Calu3 (cell line): Measurements from ENCODE around the gene C11orf68. TPM values are rescaled to one million over a fixed set of nuclear protein-coding genes. Genes with fewer than 3 reads are reported as not detected.

ENCODE experiments used
- BruUV-seq: library from RNA; stranded (reverse); fragments of 400-500 nt; replicated peaks from 2 replicates; lab custom pipeline; 2021; lab: Mats Ljungman, UMichigan
- CTCF ChIA-PET: fragments of 300-600 bp; sonication (Branson Sonifier 250); formaldehyde crosslinking; loops from one replicate; lab custom pipeline; 2022; ENCODE audit warnings: antibody characterized with exemption; lab: Charles Lee
- DNase-seq: peaks from one replicate; pipeline ENCODE4 v3.0.0; 2022
- H3K27ac Mint-ChIP-seq: one replicate; pipeline ENCODE4 v1.8.0; 2022; ENCODE audit warnings: mixed read lengths; ENCODE audit not compliant: unreplicated experiment
- H3K27me3 Mint-ChIP-seq: one replicate; pipeline ENCODE4 v1.8.0; 2022; ENCODE audit warnings: mixed read lengths; ENCODE audit not compliant: unreplicated experiment
- H3K36me3 Mint-ChIP-seq: one replicate; pipeline ENCODE4 v1.8.0; 2022; ENCODE audit warnings: mild to moderate bottlenecking, moderate library complexity, mixed read lengths; ENCODE audit not compliant: insufficient read depth, unreplicated experiment
- H3K4me1 Mint-ChIP-seq: one replicate; pipeline ENCODE4 v1.8.0; 2022; ENCODE audit warnings: mild to moderate bottlenecking, low read depth, mixed read lengths; ENCODE audit not compliant: unreplicated experiment
- H3K4me3 Mint-ChIP-seq: one replicate; pipeline ENCODE4 v1.8.0; 2022; ENCODE audit warnings: mild to moderate bottlenecking, low read depth, moderate library complexity, mixed read lengths; ENCODE audit not compliant: unreplicated experiment
- H3K9me3 Mint-ChIP-seq: one replicate; pipeline ENCODE4 v1.8.0; 2022; ENCODE audit warnings: low read depth, mixed read lengths; ENCODE audit not compliant: unreplicated experiment
- intact Hi-C: fragments of 100-400 bp; cut with micrococcal nuclease; formaldehyde crosslinking; loops from one replicate; pipeline ENCODE4 v1.10.0; 2022; ENCODE audit not compliant: unreplicated experiment
- total RNA-seq: library from RNA; stranded (reverse); gene quantifications from 2 replicates; pipeline ENCODE4 v1.2.3, GENCODE V29; 2022
- TF ChIP-seq, protein P1 (sequence below): fragments of 200-600 bp; IDR thresholded peaks from one replicate; pipeline ENCODE4 v1.8.0; 2022; ENCODE audit warnings: antibody characterized with exemption; ENCODE audit not compliant: unreplicated experiment

C11orf68 gene
- total RNA-seq, 1 experiment from 2014 or later, result 25.9 TPM

DNA sequence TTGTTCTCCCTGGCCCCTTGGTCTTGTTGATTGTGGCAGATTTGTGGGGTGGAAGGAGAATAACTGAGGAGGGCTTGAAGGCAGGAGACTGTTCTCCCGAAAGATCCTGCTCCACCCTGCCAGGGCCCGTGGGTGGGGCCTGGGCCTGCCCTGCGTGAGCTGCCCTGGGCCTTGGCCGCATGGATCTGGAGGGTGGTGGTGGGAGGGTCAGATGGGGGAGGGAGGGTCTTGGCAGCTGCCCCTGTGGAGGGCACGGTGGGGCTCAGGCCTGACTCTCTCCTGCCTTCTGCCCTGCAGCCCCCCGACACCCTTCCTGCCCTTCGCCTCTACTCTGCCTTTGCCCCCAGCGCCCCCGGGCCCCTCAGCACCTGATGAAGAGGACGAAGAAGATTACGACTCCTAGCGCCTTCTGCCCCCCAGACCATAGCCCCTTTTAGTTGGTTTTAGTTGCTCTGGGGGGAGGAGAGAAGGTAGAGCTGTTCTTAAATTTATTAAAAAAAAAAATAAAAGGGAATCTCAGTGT, 2.2 kb upstream of the C11orf68 start:
- TF ChIP-seq, protein P1, sequence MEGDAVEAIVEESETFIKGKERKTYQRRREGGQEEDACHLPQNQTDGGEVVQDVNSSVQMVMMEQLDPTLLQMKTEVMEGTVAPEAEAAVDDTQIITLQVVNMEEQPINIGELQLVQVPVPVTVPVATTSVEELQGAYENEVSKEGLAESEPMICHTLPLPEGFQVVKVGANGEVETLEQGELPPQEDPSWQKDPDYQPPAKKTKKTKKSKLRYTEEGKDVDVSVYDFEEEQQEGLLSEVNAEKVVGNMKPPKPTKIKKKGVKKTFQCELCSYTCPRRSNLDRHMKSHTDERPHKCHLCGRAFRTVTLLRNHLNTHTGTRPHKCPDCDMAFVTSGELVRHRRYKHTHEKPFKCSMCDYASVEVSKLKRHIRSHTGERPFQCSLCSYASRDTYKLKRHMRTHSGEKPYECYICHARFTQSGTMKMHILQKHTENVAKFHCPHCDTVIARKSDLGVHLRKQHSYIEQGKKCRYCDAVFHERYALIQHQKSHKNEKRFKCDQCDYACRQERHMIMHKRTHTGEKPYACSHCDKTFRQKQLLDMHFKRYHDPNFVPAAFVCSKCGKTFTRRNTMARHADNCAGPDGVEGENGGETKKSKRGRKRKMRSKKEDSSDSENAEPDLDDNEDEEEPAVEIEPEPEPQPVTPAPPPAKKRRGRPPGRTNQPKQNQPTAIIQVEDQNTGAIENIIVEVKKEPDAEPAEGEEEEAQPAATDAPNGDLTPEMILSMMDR, result no peak
- CTCF ChIA-PET, result interaction anchor here (0.6 kb wide), 1 partner anchor 23 kb away, joined by 3 read pairs; no protein-coding TSS in a partner anchor
- intact Hi-C loops, result no loop called here
- H3K27ac Mint-ChIP-seq, result no peak overlapping the region
- no peaks in the 10 kb centered on the region for H3K9me3 Mint-ChIP-seq
- H3K4me1 Mint-ChIP-seq, result peaks cover 20% of the 10 kb centered on the region
- DNase-seq, result no peak
- BruUV-seq, result no TSS peak
- H3K27me3 Mint-ChIP-seq, result no peaks in the 10 kb centered on the region
- peaks cover 63% of the 10 kb centered on the region for H3K36me3 Mint-ChIP-seq
- H3K4me3 Mint-ChIP-seq, result peak overlapping the region; percentile 94

DNA sequence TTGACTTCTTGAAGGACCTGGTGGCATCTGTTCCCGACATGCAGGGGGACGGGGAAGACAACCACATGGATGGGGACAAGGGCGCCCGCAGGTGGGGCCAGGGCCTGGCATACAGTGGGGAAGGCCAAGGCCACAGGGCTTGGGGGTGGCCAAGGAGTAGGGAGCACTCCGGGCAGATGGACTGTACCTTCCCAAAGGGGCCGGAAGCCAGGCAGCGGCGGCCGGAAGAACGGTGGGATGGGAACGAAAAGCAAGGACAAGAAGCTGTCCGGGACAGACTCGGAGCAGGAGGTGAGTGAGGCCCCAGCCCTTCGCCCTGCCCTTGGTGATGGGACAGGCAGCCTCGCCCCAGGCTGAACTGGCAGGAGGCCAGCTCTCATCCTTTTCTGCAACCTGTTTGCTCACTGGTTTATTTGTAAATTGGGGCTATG, 1.5 kb upstream of the C11orf68 start:
- intact Hi-C loops, result no loop called here
- H3K4me1 Mint-ChIP-seq, result peaks cover 27% of the 10 kb centered on the region
- DNase-seq, result no peak
- H3K36me3 Mint-ChIP-seq, result peaks cover 70% of the 10 kb centered on the region
- BruUV-seq, result no TSS peak
- TF ChIP-seq, protein P1, result no peak
- peak overlapping the region; percentile 94 for H3K4me3 Mint-ChIP-seq
- H3K27me3 Mint-ChIP-seq, result no peaks in the 10 kb centered on the region
- H3K27ac Mint-ChIP-seq, result peak overlapping the region; percentile 52
- CTCF ChIA-PET, result no interaction called here
- no peaks in the 10 kb centered on the region for H3K9me3 Mint-ChIP-seq

DNA sequence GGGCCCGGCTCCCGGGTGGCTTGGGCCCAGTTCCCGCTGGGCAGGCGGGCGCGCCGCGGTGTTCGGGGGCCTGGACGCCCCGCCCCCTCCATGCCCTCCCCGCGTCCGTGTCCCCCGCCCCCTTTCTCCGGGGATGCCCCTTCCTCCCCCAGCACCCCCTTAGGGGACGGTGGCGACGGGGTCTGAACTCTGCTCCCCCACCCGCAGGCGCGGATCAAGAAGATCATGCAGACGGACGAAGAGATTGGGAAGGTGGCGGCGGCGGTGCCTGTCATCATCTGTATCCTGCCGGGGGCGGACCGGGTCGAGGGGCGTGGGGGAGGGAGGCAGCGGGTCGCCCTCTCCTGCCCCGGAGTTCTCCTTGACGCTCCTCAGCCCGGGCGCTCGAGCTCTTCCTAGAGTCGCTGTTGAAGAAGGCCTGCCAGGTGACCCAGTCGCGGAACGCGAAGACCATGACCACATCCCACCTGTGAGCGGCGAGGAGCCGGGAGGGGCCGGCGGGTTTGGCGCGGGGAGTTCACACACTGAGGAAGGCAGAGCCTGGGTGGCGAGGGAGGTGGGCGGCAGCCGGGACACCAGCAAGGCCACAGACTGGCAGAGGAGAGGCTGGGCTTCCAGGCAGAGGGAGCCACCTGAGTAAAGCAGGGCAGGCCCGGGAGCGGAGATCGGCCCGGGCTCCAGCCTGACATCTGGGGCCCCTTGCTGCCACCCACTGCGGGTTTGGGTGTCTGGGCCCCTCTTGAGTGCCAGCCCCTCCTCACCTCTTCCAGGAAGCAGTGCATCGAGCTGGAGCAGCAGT, 910 bp upstream of the C11orf68 start:
- Mint-ChIP-seq H3K27ac (peak overlapping the region; percentile 52), H3K9me3 (no peaks in the 10 kb centered on the region), H3K4me3 (peak overlapping the region; percentile 94), H3K27me3 (no peaks in the 10 kb centered on the region), H3K4me1 (peaks cover 33% of the 10 kb centered on the region), H3K36me3 (peaks cover 76% of the 10 kb centered on the region)
- CTCF ChIA-PET, result no interaction called here
- TF ChIP-seq, protein P1, result no peak
- intact Hi-C loops, result no loop called here
- DNase-seq, result no peak
- no TSS peak for BruUV-seq

DNA sequence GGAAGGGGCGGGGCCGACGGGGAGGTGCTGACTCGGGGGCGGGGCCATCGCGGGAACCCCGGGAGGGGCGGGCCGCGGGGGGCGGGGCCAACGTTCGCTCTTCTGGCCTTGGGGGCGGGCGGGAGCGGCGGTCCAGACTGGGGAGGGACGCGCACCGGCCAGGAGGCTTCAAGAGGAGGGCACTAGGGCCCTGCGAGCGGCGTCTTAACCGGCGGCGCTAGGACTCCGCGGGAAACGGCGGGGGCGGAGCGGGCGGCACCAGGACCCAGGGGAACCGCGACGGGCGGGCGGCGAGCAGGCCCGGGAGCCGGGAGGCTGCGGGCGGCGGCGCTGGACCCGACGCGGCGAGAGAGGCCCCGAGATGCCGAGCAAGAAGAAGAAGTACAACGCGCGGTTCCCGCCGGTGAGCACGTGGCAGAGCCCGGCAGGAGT, 295 bp upstream of the C11orf68 start, which contains the start of gene DRAP1:
Gene DRAP1 (plus strand): TSS at position 286 of the 432 bp plus-strand sequence. CDS start 76 bp downstream, at position 362.
- intact Hi-C loops, result no loop called here
- H3K4me1 Mint-ChIP-seq, result peaks cover 40% of the 10 kb centered on the region
- CTCF ChIA-PET, result no interaction called here
- TF ChIP-seq, protein P1, result no peak
- H3K4me3 Mint-ChIP-seq, result peak within 1 kb of the TSS; percentile 94
- DNase-seq, result peak; percentile 98
- no TSS peak for BruUV-seq
- no peaks in the 10 kb centered on the region for H3K27me3 Mint-ChIP-seq
- H3K36me3 Mint-ChIP-seq, result peaks cover 81% of the 10 kb centered on the region
- peak within 1 kb of the TSS; percentile 56 for H3K27ac Mint-ChIP-seq
- H3K9me3 Mint-ChIP-seq, result no peaks in the 10 kb centered on the region
